ENCODE data around the gene ACTL7A.
"Not testable (repeated sequence)": the region's sequence is repeated elsewhere in the genome, so short reads cannot be mapped to it uniquely, and the experiment has no call there.

Gene ACTL7A

GRCh38 chr9:108883085-108883484, 21.0 kb downstream of the ACTL7A start:
- no peaks in the 10 kb centered on the region for H3K27me3 ChIP-seq (ENCODE audit: control insufficient read depth, insufficient read depth, low read length)
- H3K9ac ChIP-seq (ENCODE audit: low read depth, low read length), result no peak overlapping the region
- H3K36me3 ChIP-seq (ENCODE audit: control insufficient read depth, insufficient read depth, low read length), result peaks cover 19% of the 10 kb centered on the region
- no peaks in the 10 kb centered on the region for H3K9me3 ChIP-seq (ENCODE audit: control insufficient read depth, insufficient read depth, low read length)
- no peak overlapping the region for H3K4me3 ChIP-seq (ENCODE audit: low read depth, low read length)
- no peaks in the 10 kb centered on the region for H3K4me1 ChIP-seq (ENCODE audit: control insufficient read depth, insufficient read depth, low read length)

DNA sequence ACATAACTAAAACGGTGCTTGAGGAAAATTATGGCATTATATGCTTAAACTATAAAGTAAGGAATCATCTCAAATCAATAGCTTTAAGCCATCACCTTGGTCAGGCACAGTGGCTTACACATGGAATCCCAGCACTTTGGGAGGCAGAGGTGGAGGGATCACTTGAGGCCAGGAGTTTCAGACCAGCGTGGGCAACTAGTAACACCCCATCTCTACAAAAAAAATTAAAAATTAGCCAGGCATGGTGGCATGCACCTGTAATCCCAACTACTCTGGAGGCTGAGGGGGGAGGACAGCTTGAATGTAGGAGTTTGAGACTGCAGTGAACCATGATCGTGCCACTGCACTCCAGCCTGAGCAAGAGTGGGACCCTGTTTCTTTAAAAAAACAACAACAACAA, 22.6 kb downstream of the ACTL7A start:
- peaks cover 13% of the 10 kb centered on the region for H3K36me3 ChIP-seq (ENCODE audit: control insufficient read depth, insufficient read depth, low read length)

GRCh38 chr9:108885643-108886348, 23.7 kb downstream of the ACTL7A start:
- Histone ChIP-seq H3K4me1 (ENCODE audit: control insufficient read depth, insufficient read depth, low read length) (no peaks in the 10 kb centered on the region), H3K27me3 (ENCODE audit: control insufficient read depth, insufficient read depth, low read length) (no peaks in the 10 kb centered on the region), H3K36me3 (ENCODE audit: control insufficient read depth, insufficient read depth, low read length) (peaks cover 15% of the 10 kb centered on the region), H3K9me3 (ENCODE audit: control insufficient read depth, insufficient read depth, low read length) (no peaks in the 10 kb centered on the region), H3K9ac (ENCODE audit: low read depth, low read length) (no peak overlapping the region), H3K4me3 (ENCODE audit: low read depth, low read length) (no peak overlapping the region)

More for the DNA sequence above, 22.6 kb downstream of the ACTL7A start:
- H3K4me3 ChIP-seq (ENCODE audit: low read depth, low read length), result no peak overlapping the region
- no peaks in the 10 kb centered on the region for H3K4me1 ChIP-seq (ENCODE audit: control insufficient read depth, insufficient read depth, low read length)
- no peaks in the 10 kb centered on the region for H3K27me3 ChIP-seq (ENCODE audit: control insufficient read depth, insufficient read depth, low read length)
- H3K9ac ChIP-seq (ENCODE audit: low read depth, low read length), result no peak overlapping the region
- H3K9me3 ChIP-seq (ENCODE audit: control insufficient read depth, insufficient read depth, low read length), result no peaks in the 10 kb centered on the region

GRCh38 chr9:108886594-108887271, 24.7 kb downstream of the ACTL7A start:
- not testable (repeated sequence) for H3K9me3 ChIP-seq (ENCODE audit: control insufficient read depth, insufficient read depth, low read length); H3K4me1 ChIP-seq (ENCODE audit: control insufficient read depth, insufficient read depth, low read length); H3K4me3 ChIP-seq (ENCODE audit: low read depth, low read length); H3K9ac ChIP-seq (ENCODE audit: low read depth, low read length); H3K27me3 ChIP-seq (ENCODE audit: control insufficient read depth, insufficient read depth, low read length)
- H3K36me3 ChIP-seq (ENCODE audit: control insufficient read depth, insufficient read depth, low read length), result peaks cover 18% of the 10 kb centered on the region

DNA sequence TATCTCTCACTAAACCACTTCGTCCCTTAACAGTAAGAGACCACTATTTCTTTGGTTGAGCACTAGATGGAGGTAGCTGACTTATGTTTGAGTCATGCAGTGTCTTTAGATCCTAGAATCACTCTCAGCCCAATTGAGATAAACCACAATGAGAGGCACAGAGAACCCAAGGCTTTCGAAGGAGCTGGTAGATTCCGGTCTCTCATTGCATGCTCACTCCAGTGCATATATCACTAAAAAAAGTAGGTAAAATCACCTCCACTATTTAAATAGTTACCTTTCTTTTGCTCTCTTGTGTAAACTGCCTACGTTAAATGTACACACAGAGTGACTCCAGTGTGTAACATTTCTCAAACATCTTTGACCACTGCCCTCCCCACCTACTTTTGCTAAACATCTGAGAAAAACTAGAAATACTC, 27.6 kb downstream of the ACTL7A start:
- Histone ChIP-seq H3K4me1 (ENCODE audit: control insufficient read depth, insufficient read depth, low read length) (no peaks in the 10 kb centered on the region), H3K9me3 (ENCODE audit: control insufficient read depth, insufficient read depth, low read length) (no peaks in the 10 kb centered on the region), H3K4me3 (ENCODE audit: low read depth, low read length) (no peak overlapping the region), H3K27me3 (ENCODE audit: control insufficient read depth, insufficient read depth, low read length) (no peaks in the 10 kb centered on the region), H3K9ac (ENCODE audit: low read depth, low read length) (no peak overlapping the region), H3K36me3 (ENCODE audit: control insufficient read depth, insufficient read depth, low read length) (peaks cover 19% of the 10 kb centered on the region)

DNA sequence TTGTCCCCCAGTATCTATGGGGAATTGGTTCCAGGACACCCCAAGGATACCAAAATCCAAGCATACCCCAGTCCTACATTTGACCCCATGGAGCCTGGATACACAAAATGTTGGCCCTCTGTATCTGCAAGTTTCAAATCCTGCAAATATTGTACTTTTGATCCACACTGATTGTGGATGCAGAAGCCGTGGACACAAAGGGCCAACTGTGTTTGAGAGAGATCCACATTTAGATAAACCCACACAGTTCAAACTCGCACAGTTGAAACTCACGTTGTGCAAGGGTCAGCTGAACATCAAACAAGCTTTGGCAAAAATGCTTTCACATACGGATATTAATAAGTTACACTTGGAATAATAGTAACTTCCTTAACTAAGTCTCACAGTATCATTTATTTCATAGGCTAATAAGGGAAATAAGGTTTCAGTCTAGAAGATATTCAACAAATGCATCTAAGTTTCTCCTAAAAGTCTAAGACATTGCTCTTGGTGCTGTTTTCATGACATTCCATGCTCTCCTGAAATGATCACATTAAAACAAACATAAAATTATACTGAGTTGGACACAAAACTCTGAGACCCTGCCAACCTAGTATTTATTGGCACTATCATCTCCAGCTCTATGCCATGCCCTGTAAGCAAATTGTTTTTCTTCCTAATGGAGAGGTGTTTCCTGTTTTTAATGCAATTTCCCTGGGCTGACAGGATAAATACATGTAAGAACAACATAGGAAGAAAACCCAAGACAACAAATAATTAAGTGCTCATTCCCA, 32.3 kb downstream of the ACTL7A start:
- peaks cover 30% of the 10 kb centered on the region for H3K36me3 ChIP-seq (ENCODE audit: control insufficient read depth, insufficient read depth, low read length)
- no peaks in the 10 kb centered on the region for H3K9me3 ChIP-seq (ENCODE audit: control insufficient read depth, insufficient read depth, low read length)
- no peaks in the 10 kb centered on the region for H3K27me3 ChIP-seq (ENCODE audit: control insufficient read depth, insufficient read depth, low read length)
- H3K4me3 ChIP-seq (ENCODE audit: low read depth, low read length), result no peak overlapping the region
- no peaks in the 10 kb centered on the region for H3K4me1 ChIP-seq (ENCODE audit: control insufficient read depth, insufficient read depth, low read length)
- no peak overlapping the region for H3K9ac ChIP-seq (ENCODE audit: low read depth, low read length)

DNA sequence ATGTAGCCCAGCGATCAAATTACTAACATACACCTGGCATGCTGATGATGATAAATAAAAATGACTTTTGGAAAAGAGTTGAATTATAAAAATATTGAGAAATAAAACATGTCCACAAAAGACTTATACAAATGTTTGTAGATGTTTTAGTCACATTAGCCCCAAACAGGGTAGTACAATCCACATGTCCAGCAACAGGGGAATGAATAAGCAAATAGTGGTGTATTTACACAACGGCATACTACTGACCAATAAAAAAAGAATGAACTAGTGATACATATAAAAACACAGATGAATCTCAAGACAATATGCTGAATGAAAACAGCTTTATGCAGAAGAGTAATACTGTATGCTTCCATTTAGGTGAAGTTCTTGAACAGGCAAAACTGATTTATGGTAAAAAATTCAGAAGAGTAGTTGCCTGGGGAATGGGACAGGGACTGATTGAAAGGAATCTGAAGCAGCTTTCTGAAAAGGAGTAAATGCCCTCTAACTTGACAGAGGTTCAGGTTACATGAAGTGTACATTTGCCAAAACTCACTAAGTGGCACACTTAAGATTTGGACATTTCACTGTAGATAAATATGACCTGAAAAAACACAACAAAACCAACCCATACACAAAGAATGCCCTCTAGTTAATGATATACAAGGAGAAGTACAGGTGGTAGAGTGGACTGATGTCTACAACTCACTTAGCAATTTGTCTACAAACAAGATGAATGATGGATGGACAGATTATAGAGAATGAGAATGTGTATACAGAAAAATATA, 35.4 kb downstream of the ACTL7A start:
- Histone ChIP-seq H3K9me3 (ENCODE audit: control insufficient read depth, insufficient read depth, low read length) (no peaks in the 10 kb centered on the region), H3K9ac (ENCODE audit: low read depth, low read length) (no peak overlapping the region), H3K36me3 (ENCODE audit: control insufficient read depth, insufficient read depth, low read length) (peaks cover 35% of the 10 kb centered on the region), H3K27me3 (ENCODE audit: control insufficient read depth, insufficient read depth, low read length) (no peaks in the 10 kb centered on the region), H3K4me3 (ENCODE audit: low read depth, low read length) (no peak overlapping the region), H3K4me1 (ENCODE audit: control insufficient read depth, insufficient read depth, low read length) (no peaks in the 10 kb centered on the region)

GRCh38 chr9:108899023-108899695, 37.1 kb downstream of the ACTL7A start:
- H3K27me3 ChIP-seq (ENCODE audit: control insufficient read depth, insufficient read depth, low read length); H3K4me3 ChIP-seq (ENCODE audit: low read depth, low read length); H3K4me1 ChIP-seq (ENCODE audit: control insufficient read depth, insufficient read depth, low read length); H3K9me3 ChIP-seq (ENCODE audit: control insufficient read depth, insufficient read depth, low read length); H3K9ac ChIP-seq (ENCODE audit: low read depth, low read length): not testable (repeated sequence)
- peaks cover 30% of the 10 kb centered on the region for H3K36me3 ChIP-seq (ENCODE audit: control insufficient read depth, insufficient read depth, low read length)

DNA sequence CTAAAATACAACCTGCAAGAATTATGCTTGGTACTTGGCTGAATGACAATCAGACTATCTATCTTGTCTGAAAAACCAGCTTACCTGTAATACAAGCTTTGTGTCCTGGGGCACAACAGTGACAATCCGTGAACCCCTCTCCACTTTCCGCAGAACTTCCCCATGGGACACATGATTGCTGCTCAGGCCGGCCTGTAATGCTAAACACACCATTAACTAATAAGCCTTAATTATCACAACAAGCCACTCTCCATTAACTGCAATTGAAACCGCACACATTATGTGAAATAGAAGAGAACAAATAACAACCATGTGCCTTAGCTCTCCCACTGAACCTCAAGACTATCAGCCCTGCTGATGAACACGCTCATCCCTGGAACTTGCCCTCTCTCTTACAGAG, 38.1 kb downstream of the ACTL7A start:
- H3K9ac ChIP-seq (ENCODE audit: low read depth, low read length), result no peak overlapping the region
- no peaks in the 10 kb centered on the region for H3K9me3 ChIP-seq (ENCODE audit: control insufficient read depth, insufficient read depth, low read length)
- no peak overlapping the region for H3K4me3 ChIP-seq (ENCODE audit: low read depth, low read length)
- H3K27me3 ChIP-seq (ENCODE audit: control insufficient read depth, insufficient read depth, low read length), result no peaks in the 10 kb centered on the region
- peaks cover 30% of the 10 kb centered on the region for H3K36me3 ChIP-seq (ENCODE audit: control insufficient read depth, insufficient read depth, low read length)
- no peaks in the 10 kb centered on the region for H3K4me1 ChIP-seq (ENCODE audit: control insufficient read depth, insufficient read depth, low read length)

DNA sequence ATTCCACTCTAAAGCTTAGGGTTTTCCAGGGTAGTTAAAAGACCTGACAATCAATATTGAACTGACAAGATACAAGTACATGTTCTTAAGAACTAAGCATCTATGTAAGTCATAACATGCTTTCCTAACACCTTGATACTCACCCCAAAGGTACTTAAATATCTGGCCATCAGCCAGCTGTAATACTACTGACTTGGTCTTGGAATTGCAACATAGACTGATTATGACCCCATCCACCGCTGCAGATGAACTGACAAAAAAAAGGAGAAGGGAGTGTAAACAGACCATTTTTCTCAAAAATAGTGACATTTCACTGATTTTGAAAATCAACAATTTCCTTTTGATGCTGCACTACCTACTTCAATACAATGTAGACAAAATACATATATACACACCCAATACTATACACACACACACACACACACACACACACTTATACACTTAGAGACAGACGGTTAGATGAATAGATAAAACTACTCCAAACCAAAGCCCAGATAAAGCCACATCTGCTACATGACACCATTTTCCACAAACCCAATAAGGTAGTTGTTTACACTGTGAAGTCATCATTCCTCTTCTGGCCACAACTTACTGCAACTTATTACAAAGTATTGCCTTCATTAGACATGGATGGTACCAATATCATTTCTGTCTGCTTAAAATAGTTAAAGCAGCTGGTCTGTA, 41.5 kb downstream of the ACTL7A start:
- peaks cover 31% of the 10 kb centered on the region for H3K36me3 ChIP-seq (ENCODE audit: control insufficient read depth, insufficient read depth, low read length)
- no peaks in the 10 kb centered on the region for H3K9me3 ChIP-seq (ENCODE audit: control insufficient read depth, insufficient read depth, low read length)
- H3K4me3 ChIP-seq (ENCODE audit: low read depth, low read length), result no peak overlapping the region
- H3K27me3 ChIP-seq (ENCODE audit: control insufficient read depth, insufficient read depth, low read length), result no peaks in the 10 kb centered on the region
- no peaks in the 10 kb centered on the region for H3K4me1 ChIP-seq (ENCODE audit: control insufficient read depth, insufficient read depth, low read length)
- no peak overlapping the region for H3K9ac ChIP-seq (ENCODE audit: low read depth, low read length)

Measured in iPS-15b (cell line).